HG03571 (cell line): Measurements from ENCODE around the gene ACSL1.
"Not testable (repeated sequence)": the region's sequence is repeated elsewhere in the genome, so short reads cannot be mapped to it uniquely, and the experiment has no call there.

ENCODE experiments used
- ATAC-seq: cut with Tn5 transposase; IDR thresholded peaks from one replicate; pipeline ENCODE4 v1.9.1; 2021; ENCODE audit not compliant: unreplicated experiment

The ACSL1 gene

GRCh38 chr4:184793735-184794355, 31.9 kb downstream of the ACSL1 start:
- ATAC-seq = no peak

GRCh38 chr4:184792950-184793555, 32.7 kb downstream of the ACSL1 start:
- ATAC-seq = no peak

DNA sequence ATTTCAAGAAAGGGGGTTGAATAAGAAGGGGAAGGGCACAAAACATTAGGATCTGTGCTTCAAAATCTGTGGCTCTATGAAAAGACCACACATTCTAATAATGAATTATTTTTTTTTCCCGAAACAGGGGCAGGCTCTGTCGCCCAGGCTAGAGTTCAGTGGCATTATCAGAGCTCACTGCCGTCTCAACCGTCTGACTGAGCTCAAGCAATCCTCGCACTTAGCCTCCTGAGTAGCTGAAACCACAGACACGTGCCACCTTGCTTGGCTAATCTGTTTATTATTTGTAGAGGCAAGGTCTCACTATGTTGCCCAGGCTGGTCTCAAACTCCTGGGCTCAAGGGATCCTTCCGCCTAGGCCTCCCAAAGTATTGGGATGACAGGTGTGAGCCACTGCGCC, 33.4 kb downstream of the ACSL1 start:
- no peak for ATAC-seq

DNA sequence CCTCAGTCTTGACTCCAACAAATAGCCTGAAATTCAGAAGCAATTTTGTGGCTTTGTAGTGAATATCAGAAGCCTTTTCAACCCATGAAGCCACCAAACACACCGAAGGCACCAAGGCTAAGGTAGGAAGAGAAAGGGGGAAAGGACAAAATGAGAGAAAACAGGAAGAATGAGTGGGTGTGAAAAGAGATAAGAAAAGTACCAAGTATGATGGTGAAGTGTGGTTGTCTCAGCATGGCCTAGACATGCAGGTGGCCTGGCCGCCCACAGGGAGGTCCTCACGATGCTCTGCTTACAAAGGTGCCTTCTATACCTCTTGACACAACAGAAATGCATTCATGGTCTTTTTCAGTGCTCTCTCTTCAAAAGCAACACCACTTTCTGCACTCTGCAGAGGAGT, 34.9 kb downstream of the ACSL1 start:
- ATAC-seq = no peak

- ATAC-seq = no peak
Measured at GRCh38 chr4:184787766-184788503, 37.8 kb downstream of the ACSL1 start.

GRCh38 chr4:184785813-184786212, 40.0 kb downstream of the ACSL1 start:
- ATAC-seq = no peak

DNA sequence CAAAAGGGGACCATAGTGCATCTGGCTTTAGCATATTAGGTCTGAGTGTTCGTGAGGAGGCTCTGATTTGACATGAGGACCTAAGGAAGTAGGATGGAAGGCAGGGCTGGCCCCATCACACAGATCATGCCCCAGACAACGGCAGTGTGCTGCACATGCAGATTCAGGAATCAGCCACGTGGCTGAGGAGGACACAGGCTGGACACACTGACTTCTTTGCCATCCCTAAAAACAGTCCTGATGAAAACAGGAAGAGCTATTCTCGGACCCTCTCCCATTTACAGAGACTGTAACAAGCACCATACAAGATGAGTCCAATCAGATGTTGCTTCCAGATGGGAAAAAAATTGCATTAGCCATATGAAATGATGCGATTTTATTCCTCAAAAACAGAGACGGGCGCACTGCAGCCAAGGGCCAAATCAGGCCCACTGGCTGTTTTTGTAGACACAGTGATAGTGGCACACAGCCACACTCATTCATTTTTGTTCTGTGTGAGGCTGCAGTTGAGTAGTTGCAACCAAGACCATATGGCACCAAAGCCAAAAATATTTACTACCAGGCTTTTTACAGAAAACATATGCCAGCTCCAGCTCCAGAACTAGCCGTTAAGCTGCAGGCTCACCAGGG, 41.0 kb downstream of the ACSL1 start:
- no peak for ATAC-seq

DNA sequence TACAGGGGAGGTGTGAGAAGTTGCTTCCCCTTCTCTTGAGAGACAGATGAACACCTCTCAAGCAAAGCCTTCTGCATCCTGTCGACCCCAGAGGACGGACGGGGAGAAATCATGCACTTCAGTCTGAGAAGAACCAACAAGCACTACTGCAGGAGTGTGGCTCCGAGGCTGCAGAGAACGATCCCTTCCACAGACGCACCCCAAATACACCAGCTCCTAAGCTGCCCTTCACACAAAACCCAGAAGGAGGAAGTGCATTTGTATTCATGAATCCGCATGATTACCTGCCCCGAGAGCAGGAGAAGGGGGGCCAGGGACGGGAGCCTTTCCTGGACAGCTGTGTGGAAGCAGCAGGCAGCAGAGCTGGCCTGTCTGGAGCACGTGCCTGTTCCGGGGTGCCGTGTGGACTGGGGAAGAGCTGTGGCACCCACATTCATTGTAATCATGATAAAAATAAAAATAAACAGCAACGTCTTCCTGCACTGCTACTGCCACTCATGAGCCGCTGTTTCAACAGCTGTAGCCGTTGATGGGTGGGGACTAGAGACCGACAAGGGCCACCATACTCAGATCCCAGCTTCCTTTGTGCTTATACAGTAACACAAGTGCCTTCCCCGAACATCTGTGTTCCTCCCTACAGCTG, 42.9 kb downstream of the ACSL1 start:
- ATAC-seq = no peak

DNA sequence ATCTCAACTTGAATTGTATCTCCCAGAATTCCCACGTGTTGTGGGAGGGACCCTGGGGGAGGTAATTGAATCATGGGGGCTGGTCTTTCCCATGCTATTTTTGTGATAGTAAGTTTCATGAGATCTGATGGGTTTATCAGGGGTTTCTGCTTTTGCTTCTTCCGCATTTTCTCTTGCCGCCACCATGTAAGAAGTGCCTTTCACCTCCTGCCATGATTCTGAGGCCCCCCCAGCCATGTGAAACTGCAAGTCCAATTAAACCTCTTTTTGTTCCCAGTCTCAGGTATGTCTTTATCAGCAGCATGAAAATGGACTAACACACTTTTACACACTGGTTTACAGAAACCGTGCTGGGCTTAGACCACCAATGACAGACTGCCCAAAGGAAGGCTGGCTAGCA, 46.6 kb downstream of the ACSL1 start:
- not testable (repeated sequence) for ATAC-seq

DNA sequence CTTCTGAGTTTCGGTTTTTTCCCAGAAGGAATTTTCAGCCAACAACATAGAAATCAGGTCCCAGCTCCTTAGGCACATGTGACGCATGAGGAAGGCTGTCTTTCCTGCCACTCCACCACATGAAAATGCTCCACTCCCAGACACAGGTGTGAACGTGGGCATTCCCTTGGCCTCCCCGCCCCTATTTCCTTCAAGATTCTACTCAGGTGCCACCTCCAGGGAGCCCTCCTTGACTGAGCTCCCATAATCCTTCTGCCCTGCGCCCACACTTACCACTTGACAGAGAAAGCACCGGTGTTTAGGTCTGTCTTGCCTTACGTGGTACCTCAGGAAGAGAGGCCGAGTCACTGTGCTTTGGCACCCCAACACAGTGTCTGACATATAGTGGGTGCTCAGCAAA, 47.4 kb downstream of the ACSL1 start:
- no peak for ATAC-seq

- no peak for ATAC-seq
Measured at GRCh38 chr4:184776821-184777220, 48.9 kb downstream of the ACSL1 start.

- ATAC-seq = no peak
Measured at GRCh38 chr4:184775854-184776555, 49.8 kb downstream of the ACSL1 start.

GRCh38 chr4:184774152-184774551, 51.6 kb downstream of the ACSL1 start:
- ATAC-seq = no peak

GRCh38 chr4:184771416-184771815, 54.4 kb downstream of the ACSL1 start:
- ATAC-seq = no peak

GRCh38 chr4:184769141-184769765, 56.5 kb downstream of the ACSL1 start:
- no peak for ATAC-seq

GRCh38 chr4:184768296-184768695, 57.5 kb downstream of the ACSL1 start:
- no peak for ATAC-seq

DNA sequence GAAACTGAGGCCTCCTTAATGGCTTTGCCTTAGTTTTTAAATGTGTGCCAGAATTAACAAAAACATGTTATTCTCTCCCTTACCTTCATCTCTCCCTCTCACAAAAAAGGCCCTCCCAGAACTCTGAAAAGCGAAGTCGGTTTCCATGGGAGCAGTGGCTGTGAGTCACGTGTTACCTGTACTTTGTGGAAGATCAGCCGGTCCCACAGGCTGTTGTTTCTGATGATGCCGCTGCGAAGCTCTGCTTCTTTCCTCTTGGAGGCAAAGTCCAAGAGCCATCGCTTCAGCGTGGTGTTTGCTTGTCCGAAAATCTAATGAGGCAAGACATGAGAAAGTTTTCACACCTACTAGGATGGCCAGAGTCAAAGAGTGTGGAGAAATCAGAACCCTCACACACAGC, 59.3 kb downstream of the ACSL1 start:
- no peak for ATAC-seq

DNA sequence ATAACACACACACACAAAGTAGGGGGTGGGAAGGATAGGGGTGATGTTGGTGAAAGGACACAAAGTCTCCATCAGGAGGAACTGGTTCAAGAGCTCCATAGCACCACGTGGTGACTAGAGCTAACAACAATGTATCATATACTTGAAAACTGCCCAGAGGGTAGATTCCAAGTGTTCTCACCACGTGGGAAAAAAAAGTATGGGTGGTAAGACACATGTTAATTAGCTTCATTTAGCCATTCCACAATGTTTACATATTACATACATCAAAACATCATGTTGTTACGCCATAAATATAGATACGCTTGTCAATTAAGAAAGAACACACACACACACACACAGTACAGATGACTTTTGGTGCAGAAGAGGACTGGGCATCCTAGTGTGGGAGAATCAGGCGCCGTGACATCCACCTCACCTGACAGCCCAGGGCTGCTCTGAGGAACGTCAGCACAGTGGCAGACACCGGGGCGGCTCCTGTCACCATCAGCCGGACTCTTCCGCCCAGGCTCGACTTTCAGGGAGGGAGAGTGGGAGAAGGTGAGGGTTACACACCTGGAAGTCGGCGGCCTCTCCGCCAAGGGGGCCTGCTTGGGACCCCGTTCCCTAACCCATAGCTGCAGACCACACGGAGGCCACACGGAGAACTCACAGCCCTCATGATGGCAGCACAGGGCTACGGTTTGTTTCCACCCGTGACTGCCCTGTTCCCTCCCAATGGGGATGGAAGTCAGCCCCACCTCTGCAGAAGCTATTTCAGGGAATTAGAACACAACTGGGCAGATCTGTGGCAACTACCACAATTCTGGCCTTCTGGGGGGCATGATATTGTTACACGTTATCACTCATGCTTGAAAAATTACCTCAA, 60.1 kb downstream of the ACSL1 start:
- ATAC-seq = no peak

DNA sequence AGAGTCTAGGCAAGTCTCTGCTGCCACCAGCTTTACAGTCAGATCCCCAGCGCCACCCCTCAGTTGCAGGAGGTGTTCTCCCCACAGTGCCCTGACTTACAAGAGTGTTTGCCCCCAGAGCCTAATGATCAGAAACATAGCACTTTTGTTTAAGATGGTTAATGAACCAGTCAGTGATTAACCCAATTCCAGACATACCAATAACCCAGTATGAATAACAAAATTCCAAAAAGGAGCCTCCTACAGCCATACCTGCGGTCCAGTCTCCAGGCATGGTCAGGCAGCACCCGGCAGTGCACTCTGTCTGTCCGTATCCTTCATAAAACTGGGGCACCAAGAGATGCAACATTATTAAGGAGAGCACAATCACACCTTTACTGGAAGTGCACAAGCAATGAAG, 61.2 kb downstream of the ACSL1 start:
- ATAC-seq = no peak
